Adrenal gland (tissue), 19 donors: ENCODE measurements around the gene IL20RA. TPM values are rescaled to one million over a fixed set of nuclear protein-coding genes. Genes with fewer than 3 reads are reported as not detected.

ENCODE experiments used
- DNase-seq, 7 donors: peaks; one replicate each; pipeline ENCODE4 v3.0.0-alpha.2; 2019 to 2020
- H3K27ac ChIP-seq, 5 donors: fragments of 200-600 bp; sonication (generic) in 4 of 5; 1 replicate in 3 of 5; 2 replicates in 2 of 5; pipeline versions ENCODE4 v1.5.1 to v1.8.0; 2016 to 2020; ENCODE audit warnings: mild to moderate bottlenecking in 1 of 5
- H3K27me3 ChIP-seq: fragments of 200-600 bp; 2 replicates; pipeline ENCODE4 v1.8.0; 2021
- H3K36me3 ChIP-seq, 2 donors: fragments of 200-600 bp; replicated peaks in 1 of 2; 1 replicate in 1 of 2; 2 replicates in 1 of 2; pipeline versions ENCODE4 v1.5.1 to v1.8.0; 2018 to 2022
- H3K4me1 ChIP-seq, 2 donors: fragments of 200-600 bp; replicated peaks in 1 of 2; 1 replicate in 1 of 2; 2 replicates in 1 of 2; pipeline versions ENCODE4 v1.5.1 to v1.8.0; 2018 to 2021
- H3K4me3 ChIP-seq, 4 donors: fragments of 200-600 bp; sonication (generic) in 3 of 4; one replicate each; pipeline ENCODE4 v1.5.1; 2016 to 2018
- H3K9me3 ChIP-seq, 3 donors: fragments of 200-600 bp; sonication (generic) in 1 of 3; replicated peaks in 1 of 3; 1 replicate in 2 of 3; 2 replicates in 1 of 3; pipeline versions ENCODE4 v1.5.1 to v1.8.0; 2016 to 2021
- CTCF ChIP-seq, 6 experiments: fragments of 450-650 bp in 4 of 6; fragments of 200-600 bp in 2 of 6; sonication (generic) in 1 of 6; IDR thresholded peaks; 1 replicate in 5 of 6; 2 replicates in 1 of 6; pipeline versions ENCODE4 v1.5.1 to v1.8.0; 2016 to 2021; ENCODE audit warnings: antibody characterized with exemption in 6 of 6, mild to moderate bottlenecking in 2 of 6, moderate library complexity in 1 of 6
- POLR2A ChIP-seq, 2 donors: fragments of 450-650 bp; IDR thresholded peaks; one replicate each; pipeline ENCODE4 v1.6.1; 2017; ENCODE audit warnings: antibody characterized with exemption in 2 of 2, mild to moderate bottlenecking in 2 of 2, moderate library complexity in 1 of 2
- WGBS, 4 donors: extraction: QIAGEN DNeasy Blood & Tissue Kit in 2 of 4; methylation state at CpG; one replicate each; pipeline versions ENCODE4 v1.1.5 to v1.1.7; 2013 to 2017; 5-methylcytosine and 5-hydroxymethylcytosine counted together
- intact Hi-C, 2 donors: fragments of 100-400 bp; cut with DNase I; formaldehyde crosslinking; loops; one replicate each; pipeline versions ENCODE4 v1.14.1 to v1.15.0; 2022 to 2023
- long read RNA-seq, 10 donors: library from polyadenylated mRNA in 3 of 10; unstranded in 2 of 10; stranded (forward) in 1 of 10; transcript quantifications; one replicate each; pipeline ENCODE4 v2.0.0 and lab custom pipeline, GENCODE V29; 2021 to 2026
- polyA plus RNA-seq, 3 donors: library from polyadenylated mRNA; stranded (reverse); fragments of 200-250 nt in 2 of 3; fragments of 350-450 nt in 1 of 3; fragmentation: Illumina TruSeq in 1 of 3; extraction: RNeasy Lipid Tissue Mini Kit (QIAGEN cat#74804) in 1 of 3; gene quantifications; one replicate each; pipeline ENCODE4 v1.2.3, GENCODE V29; 2013 to 2014
- total RNA-seq, 9 donors: library from RNA; depleted of rRNA in 4 of 9; stranded (reverse); fragments of >200 nt in 4 of 9; fragments of 120-200 nt in 1 of 9; fragmentation: NEBNext Ultra II Directional in 1 of 9; extraction: Animal tissue kit (Norgen Biotek cat#: 25700) in 1 of 9; gene quantifications; one replicate each; pipeline versions ENCODE4 v1.1.0 to v1.2.4, GENCODE V29; 2013 to 2023
- donor health status: healthy with polysubstance abuse.
- donor health status: Bipolar disorder and iron deficiency.
- donor health status: DM: yes; HTN: yes; CAD: no.
- donor health status: DM: no; HTN: no; CAD: no.
- donor health status: DM: no; HTN: no; CAD: no.
- donor health status: DM: yes; HTN: yes; CAD: no.

Gene IL20RA
- total RNA-seq (10 to 100 TPM in 7 of 9 donors, 1 to 10 TPM in 2; 8.6 to 23.5 (median 17.3) TPM), polyA plus RNA-seq (1 to 10 TPM; 6.6 to 8.2 (median 8.1) TPM)
- long read RNA-seq, donor 1, partial matches to known transcripts: 0 of 3 reads
- long read RNA-seq, donor 1, other reads (novel, unspliced or antisense): 0 of 3 reads
- long read RNA-seq, donor 2: 0 reads
- long read RNA-seq, donor 3, partial matches to known transcripts: 0 of 4 reads
- long read RNA-seq, donor 3, other reads (novel, unspliced or antisense): 0 of 4 reads
- long read RNA-seq, donor 4, transcript IL20RA-201 (7 exons, 3,485 nt): major isoform, 5 of 16 reads
- long read RNA-seq, donor 4, partial matches to known transcripts: 1 of 16 reads
- long read RNA-seq, donor 4, other reads (novel, unspliced or antisense): 5 of 16 reads
- long read RNA-seq, donor 5, transcript IL20RA-203 (6 exons, 3,522 nt): minor isoform, 10 of 43 reads
- long read RNA-seq, donor 5, transcript IL20RA-201 (7 exons, 3,485 nt): major isoform, 18 of 43 reads
- long read RNA-seq, donor 5, partial matches to known transcripts: 4 of 43 reads
- long read RNA-seq, donor 5, other reads (novel, unspliced or antisense): 6 of 43 reads
- long read RNA-seq, donor 6, partial matches to known transcripts: 0 of 10 reads
- long read RNA-seq, donor 6, other reads (novel, unspliced or antisense): 1 of 10 reads
- long read RNA-seq, donor 7, partial matches to known transcripts: 0 of 1 reads
- long read RNA-seq, donor 7, other reads (novel, unspliced or antisense): 0 of 1 reads
- long read RNA-seq, donor 8, partial matches to known transcripts: 0 of 4 reads
- long read RNA-seq, donor 8, other reads (novel, unspliced or antisense): 0 of 4 reads
- long read RNA-seq, donor 9, partial matches to known transcripts: 0 of 1 reads
- long read RNA-seq, donor 9, other reads (novel, unspliced or antisense): 0 of 1 reads
- long read RNA-seq, donor 10, partial matches to known transcripts: 0 of 2 reads
- long read RNA-seq, donor 10, other reads (novel, unspliced or antisense): 0 of 2 reads

- Histone ChIP-seq H3K4me3 (peak within 1 kb of the TSS; percentile 45 to 86 (median 82)), H3K9me3 (no peaks in the 10 kb centered on the region), H3K27ac (peak within 1 kb of the TSS; percentile 8 to 93 (median 91)), H3K27me3 (no peaks in the 10 kb centered on the region), H3K4me1 (peaks cover 0 to 9% of the 10 kb centered on the region in 2 donors), H3K36me3 (no peaks in the 10 kb centered on the region)
- TF ChIP-seq POLR2A (IDR thresholded peaks at IDR 0.05) (peak; percentile 23 to 41), CTCF (IDR thresholded peaks at IDR 0.05) (peak in 2 of 6 experiments; percentile 5 to 32)
- intact Hi-C loops: no loop called here
- DNase-seq: peak; percentile 61 to 75 (median 68)
- 9 to 46% (median 21%) methylated on average over 7 to 83 of the region's 83 CpGs for WGBS, 4 donors
These were observed at the start of gene IL20RA for GRCh38 chr6:137044366-137045221. Gene IL20RA, minus strand, starts transcription at chr6:137044965. Its CDS starts 237 bp downstream, at chr6:137044728.

- DNase-seq: no peak
- Histone ChIP-seq H3K4me3 (no peak overlapping the region), H3K27ac (no peak overlapping the region), H3K36me3 (no peaks in the 10 kb centered on the region), H3K9me3 (no peaks in the 10 kb centered on the region), H3K4me1 (no peaks in the 10 kb centered on the region), H3K27me3 (no peaks in the 10 kb centered on the region)
- TF ChIP-seq POLR2A (IDR thresholded peaks at IDR 0.05) (no peak), CTCF (IDR thresholded peaks at IDR 0.05) (no peak)
- intact Hi-C loops: loop anchor here (5.0 to 10.0 kb wide), 3 partner anchors 219 to 321 kb away; no protein-coding TSS in a partner anchor
- WGBS, 4 donors: 78 to 85% (median 80%) methylated on average over 6 of the region's 6 CpGs
These were observed 48.7 kb upstream of the IL20RA start for GRCh38 chr6:137093183-137094069.

- WGBS, 4 donors: 27 to 48% (median 38%) methylated on average over 1 of the region's 1 CpG
- H3K27ac ChIP-seq: no peak overlapping the region
These were observed 47.3 kb upstream of the IL20RA start for GRCh38 chr6:137092018-137092417.

More at GRCh38 chr6:137092018-137092417, 47.3 kb upstream of the IL20RA start:
- no peaks in the 10 kb centered on the region for H3K27me3 ChIP-seq
- H3K4me3 ChIP-seq: no peak overlapping the region
- H3K9me3 ChIP-seq: no peaks in the 10 kb centered on the region
- intact Hi-C loops: loop anchor here (5.0 to 10.0 kb wide), 3 partner anchors 220 to 323 kb away; no protein-coding TSS in a partner anchor
- no peak for TF ChIP-seq CTCF (IDR thresholded peaks at IDR 0.05)
- no peak for TF ChIP-seq POLR2A (IDR thresholded peaks at IDR 0.05)
- DNase-seq: peak in 1 of 7 donors; percentile 15
- no peaks in the 10 kb centered on the region for H3K4me1 ChIP-seq
- no peaks in the 10 kb centered on the region for H3K36me3 ChIP-seq
